EL (cell line): ENCODE measurements around the gene PCOLCE2.
A peak's percentile ranks its signal among the peaks of the same experiment; 100 is the strongest.
"Not testable (repeated sequence)": the region's sequence is repeated elsewhere in the genome, so short reads cannot be mapped to it uniquely, and the experiment has no call there.

Experiments
- DNase-seq: peaks from one replicate; pipeline ENCODE4 v3.0.0-alpha.2; 2016

Gene PCOLCE2

GRCh38 chr3:142898346-142899213 lies 9.7 kb upstream of the PCOLCE2 start:
- DNase-seq = no peak

- DNase-seq = no peak
These were observed 8.9 kb upstream of the PCOLCE2 start for GRCh38 chr3:142897807-142898206.

GRCh38 chr3:142896996-142897395 lies 8.1 kb upstream of the PCOLCE2 start:
- DNase-seq = no peak

GRCh38 chr3:142896201-142896755 lies 7.4 kb upstream of the PCOLCE2 start:
- DNase-seq = peak; percentile 82

GRCh38 chr3:142894493-142894892 lies 5.6 kb upstream of the PCOLCE2 start:
- DNase-seq = no peak

GRCh38 chr3:142892714-142893113 lies 3.8 kb upstream of the PCOLCE2 start:
- DNase-seq = no peak

GRCh38 chr3:142890592-142890991 lies 1.7 kb upstream of the PCOLCE2 start:
- DNase-seq = no peak

- no peak for DNase-seq
These were observed 530 bp upstream of the PCOLCE2 start for GRCh38 chr3:142889212-142890014.

GRCh38 chr3:142888099-142888480 lies 793 bp downstream of the PCOLCE2 start:
- no peak for DNase-seq

GRCh38 chr3:142886940-142887339 lies 1.9 kb downstream of the PCOLCE2 start:
- peak; percentile 77 for DNase-seq

GRCh38 chr3:142886021-142886420 lies 2.9 kb downstream of the PCOLCE2 start:
- DNase-seq = no peak

- DNase-seq = no peak
These were observed 4.4 kb downstream of the PCOLCE2 start for GRCh38 chr3:142884531-142884930.

- not testable (repeated sequence) for DNase-seq
These were observed 5.3 kb downstream of the PCOLCE2 start for GRCh38 chr3:142883534-142883933.

- DNase-seq = no peak
These were observed 7.2 kb downstream of the PCOLCE2 start for GRCh38 chr3:142881445-142882224.

- DNase-seq = no peak
These were observed 10.1 kb downstream of the PCOLCE2 start for GRCh38 chr3:142878649-142879300.

GRCh38 chr3:142876417-142876816 lies 12.5 kb downstream of the PCOLCE2 start:
- DNase-seq = no peak

- DNase-seq = no peak
These were observed 13.2 kb downstream of the PCOLCE2 start for GRCh38 chr3:142875583-142876207.

- no peak for DNase-seq
These were observed 13.8 kb downstream of the PCOLCE2 start for GRCh38 chr3:142875099-142875498.

- not testable (repeated sequence) for DNase-seq
These were observed 20.5 kb downstream of the PCOLCE2 start for GRCh38 chr3:142868382-142868781.

- DNase-seq = no peak
These were observed 21.8 kb downstream of the PCOLCE2 start for GRCh38 chr3:142866841-142867631.
